Natural killer cell (primary cell): ENCODE results near the gene SLX4. TPM values are rescaled to one million over a fixed set of nuclear protein-coding genes. Genes with fewer than 3 reads are reported as not detected.

Experiments
- ATAC-seq, 3 donors: fragments of 150-1000 bp in 2 of 3; fragments of 200-7000 bp in 1 of 3; cut with Tn5 transposase; 1 replicate in 1 of 3; 2 replicates in 2 of 3; pipeline ENCODE4 v1.10.0; 2021; ENCODE audit warnings: mild to moderate bottlenecking in 2 of 3, moderate library complexity in 2 of 3
- DNase-seq, 2 donors: peaks; one replicate each; pipeline versions ENCODE4 v3.0.0 to v3.0.0-alpha.2; 2013 to 2021; ENCODE audit warnings: mixed read lengths in 1 of 2
- H3K27ac ChIP-seq: one replicate; pipeline ENCODE4 v1.5.1; 2013; ENCODE audit warnings: mild to moderate bottlenecking, low read length
- H3K27me3 ChIP-seq: one replicate; pipeline ENCODE4 v1.6.1; 2013; ENCODE audit warnings: low read length; ENCODE audit not compliant: control insufficient read depth, insufficient read depth
- H3K36me3 ChIP-seq: one replicate; pipeline ENCODE4 v1.6.1; 2013; ENCODE audit warnings: low read length; ENCODE audit not compliant: control insufficient read depth, insufficient read depth
- H3K4me1 ChIP-seq: one replicate; pipeline ENCODE4 v1.6.1; 2013; ENCODE audit warnings: low read length; ENCODE audit not compliant: control insufficient read depth, insufficient read depth
- H3K4me3 ChIP-seq: one replicate; pipeline ENCODE4 v1.5.1; 2013; ENCODE audit warnings: low read length
- H3K9me3 ChIP-seq: one replicate; pipeline ENCODE4 v1.6.1; 2013; ENCODE audit warnings: low read length; ENCODE audit not compliant: control insufficient read depth, insufficient read depth
- H3K27ac Mint-ChIP-seq, 2 donors: one replicate each; pipeline ENCODE4 v1.8.0; 2022; ENCODE audit warnings: mild to moderate bottlenecking in 2 of 2, mixed read lengths in 2 of 2, moderate library complexity in 1 of 2
- H3K27me3 Mint-ChIP-seq, 2 donors: one replicate each; pipeline ENCODE4 v1.8.0; 2022; ENCODE audit warnings: low read depth in 2 of 2, mixed read lengths in 2 of 2
- H3K36me3 Mint-ChIP-seq: one replicate; pipeline ENCODE4 v1.8.0; 2022; ENCODE audit warnings: mixed read lengths
- H3K4me1 Mint-ChIP-seq, 2 donors: one replicate each; pipeline ENCODE4 v1.8.0; 2022; ENCODE audit warnings: mixed read lengths in 2 of 2
- H3K4me3 Mint-ChIP-seq: one replicate; pipeline ENCODE4 v1.8.0; 2022; ENCODE audit warnings: mild to moderate bottlenecking, moderate library complexity, mixed read lengths
- H3K9me3 Mint-ChIP-seq, 2 donors: one replicate each; pipeline ENCODE4 v1.8.0; 2022; ENCODE audit warnings: mixed read lengths in 2 of 2
- WGBS: methylation state at CpG from one replicate; pipeline ENCODE4 v1.1.7; 2013; ENCODE audit warnings: missing lambda C conversion rate; ENCODE audit not compliant: insufficient coverage; 5-methylcytosine and 5-hydroxymethylcytosine counted together
- intact Hi-C: fragments of 100-400 bp; cut with micrococcal nuclease; formaldehyde crosslinking; loops from one replicate; pipeline ENCODE4 v1.14.2; 2022
- total RNA-seq, 4 donors: library from RNA; stranded (reverse); fragments of 120-200 nt in 1 of 4; gene quantifications; one replicate each; pipeline versions ENCODE4 v1.2.3 to v1.2.4, GENCODE V29; 2013 to 2022
- TF ChIP-seq, protein P1 (sequence below): fragments of 200-600 bp; IDR thresholded peaks from one replicate; pipeline ENCODE4 v1.8.0; 2022; ENCODE audit warnings: antibody characterized with exemption

The SLX4 gene
- total RNA-seq, 3 donors from 2014 or later (not counting 1 experiment from before 2014, with no cell fraction given) = 13.5 to 18.6 (median 15.5) TPM

DNA sequence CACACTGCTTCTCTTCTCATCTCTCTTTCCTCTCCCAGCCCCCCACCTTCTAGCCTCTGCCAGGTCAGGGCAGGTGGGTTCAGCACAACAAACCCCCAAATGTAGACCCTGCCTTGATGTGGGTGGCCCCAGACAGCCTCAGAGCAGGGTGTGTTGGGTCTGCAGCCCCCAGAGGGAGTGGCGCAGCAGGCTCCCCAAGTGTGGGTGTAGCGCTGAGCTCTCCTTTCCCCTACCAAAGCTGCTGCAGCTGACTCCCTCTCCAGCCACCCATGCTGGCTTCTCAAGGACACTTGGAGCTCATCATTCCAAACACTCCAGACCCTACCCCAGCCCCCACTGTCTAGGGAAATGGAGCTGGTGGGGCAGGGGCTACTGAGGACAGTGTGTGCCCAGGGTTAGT, 61.5 kb downstream of the SLX4 start:
- no peaks in the 10 kb centered on the region for H3K27me3 Mint-ChIP-seq
- H3K9me3 ChIP-seq = no peaks in the 10 kb centered on the region
- H3K4me3 Mint-ChIP-seq = no peak overlapping the region
- no peaks in the 10 kb centered on the region for H3K9me3 Mint-ChIP-seq
- no peak overlapping the region for H3K4me3 ChIP-seq
- TF ChIP-seq, protein P1, sequence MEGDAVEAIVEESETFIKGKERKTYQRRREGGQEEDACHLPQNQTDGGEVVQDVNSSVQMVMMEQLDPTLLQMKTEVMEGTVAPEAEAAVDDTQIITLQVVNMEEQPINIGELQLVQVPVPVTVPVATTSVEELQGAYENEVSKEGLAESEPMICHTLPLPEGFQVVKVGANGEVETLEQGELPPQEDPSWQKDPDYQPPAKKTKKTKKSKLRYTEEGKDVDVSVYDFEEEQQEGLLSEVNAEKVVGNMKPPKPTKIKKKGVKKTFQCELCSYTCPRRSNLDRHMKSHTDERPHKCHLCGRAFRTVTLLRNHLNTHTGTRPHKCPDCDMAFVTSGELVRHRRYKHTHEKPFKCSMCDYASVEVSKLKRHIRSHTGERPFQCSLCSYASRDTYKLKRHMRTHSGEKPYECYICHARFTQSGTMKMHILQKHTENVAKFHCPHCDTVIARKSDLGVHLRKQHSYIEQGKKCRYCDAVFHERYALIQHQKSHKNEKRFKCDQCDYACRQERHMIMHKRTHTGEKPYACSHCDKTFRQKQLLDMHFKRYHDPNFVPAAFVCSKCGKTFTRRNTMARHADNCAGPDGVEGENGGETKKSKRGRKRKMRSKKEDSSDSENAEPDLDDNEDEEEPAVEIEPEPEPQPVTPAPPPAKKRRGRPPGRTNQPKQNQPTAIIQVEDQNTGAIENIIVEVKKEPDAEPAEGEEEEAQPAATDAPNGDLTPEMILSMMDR = no peak
- H3K27me3 ChIP-seq = no peaks in the 10 kb centered on the region
- peak overlapping the region in 1 of 2 donors; percentile 36 for H3K27ac Mint-ChIP-seq
- no peak for DNase-seq
- WGBS = 94% methylated on average over 2 of the region's 2 CpGs
- no peak overlapping the region for H3K27ac ChIP-seq
- ATAC-seq = no peak
- peaks cover 4% of the 10 kb centered on the region for H3K4me1 ChIP-seq
- peaks cover 0 to 33% of the 10 kb centered on the region in 2 donors for H3K4me1 Mint-ChIP-seq
- H3K36me3 ChIP-seq = peaks cover 85% of the 10 kb centered on the region
- H3K36me3 Mint-ChIP-seq = peaks cover 19% of the 10 kb centered on the region
- intact Hi-C loops = no loop called here

- Mint-ChIP-seq H3K27ac (peak overlapping the region in 1 of 2 donors; percentile 61), H3K4me1 (peaks cover 0 to 33% of the 10 kb centered on the region in 2 donors), H3K9me3 (no peaks in the 10 kb centered on the region), H3K27me3 (no peaks in the 10 kb centered on the region), H3K36me3 (peaks cover 19% of the 10 kb centered on the region), H3K4me3 (no peak overlapping the region)
- no peak for DNase-seq
- TF ChIP-seq, protein P1 = no peak
- H3K27me3 ChIP-seq = no peaks in the 10 kb centered on the region
- no peak for ATAC-seq
- peaks cover 80% of the 10 kb centered on the region for H3K36me3 ChIP-seq
- H3K9me3 ChIP-seq = no peaks in the 10 kb centered on the region
- H3K4me3 ChIP-seq = no peak overlapping the region
- H3K27ac ChIP-seq = no peak overlapping the region
- intact Hi-C loops = no loop called here
- WGBS = 83% methylated on average over 14 of the region's 15 CpGs
- peaks cover 4% of the 10 kb centered on the region for H3K4me1 ChIP-seq
Measured at GRCh38 chr16:3548859-3549258, 62.5 kb downstream of the SLX4 start.

DNA sequence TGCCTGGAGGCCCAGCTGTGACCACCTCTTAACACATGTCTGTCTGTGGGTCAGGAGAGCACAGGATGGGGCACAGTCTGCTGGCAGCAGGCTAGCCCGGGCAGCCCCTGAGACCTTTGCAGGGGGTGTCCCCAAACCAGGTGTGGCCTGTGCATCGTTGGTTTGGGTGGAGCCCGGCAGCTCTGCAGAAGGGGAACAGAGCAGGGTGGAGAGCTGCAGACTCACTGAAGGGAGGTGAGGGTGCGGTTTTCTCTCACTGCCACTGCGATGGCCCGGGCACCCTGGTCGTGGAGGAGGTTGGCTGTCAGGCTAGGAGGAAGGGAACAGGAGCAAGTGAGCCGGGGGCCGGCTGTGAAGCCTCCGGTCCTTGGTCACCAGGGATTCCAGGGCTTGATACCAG, 63.0 kb downstream of the SLX4 start:
- Mint-ChIP-seq H3K4me1 (peaks cover 0 to 33% of the 10 kb centered on the region in 2 donors), H3K36me3 (peaks cover 19% of the 10 kb centered on the region), H3K27me3 (no peaks in the 10 kb centered on the region), H3K9me3 (no peaks in the 10 kb centered on the region), H3K4me3 (no peak overlapping the region), H3K27ac (peak overlapping the region in 1 of 2 donors; percentile 61)
- peaks cover 4% of the 10 kb centered on the region for H3K4me1 ChIP-seq
- H3K9me3 ChIP-seq = no peaks in the 10 kb centered on the region
- intact Hi-C loops = no loop called here
- H3K4me3 ChIP-seq = no peak overlapping the region
- H3K27ac ChIP-seq = no peak overlapping the region
- ATAC-seq (no peak), DNase-seq (no peak)
- TF ChIP-seq, protein P1 = no peak
- 80% methylated on average over 9 of the region's 10 CpGs for WGBS
- peaks cover 81% of the 10 kb centered on the region for H3K36me3 ChIP-seq
- no peaks in the 10 kb centered on the region for H3K27me3 ChIP-seq

DNA sequence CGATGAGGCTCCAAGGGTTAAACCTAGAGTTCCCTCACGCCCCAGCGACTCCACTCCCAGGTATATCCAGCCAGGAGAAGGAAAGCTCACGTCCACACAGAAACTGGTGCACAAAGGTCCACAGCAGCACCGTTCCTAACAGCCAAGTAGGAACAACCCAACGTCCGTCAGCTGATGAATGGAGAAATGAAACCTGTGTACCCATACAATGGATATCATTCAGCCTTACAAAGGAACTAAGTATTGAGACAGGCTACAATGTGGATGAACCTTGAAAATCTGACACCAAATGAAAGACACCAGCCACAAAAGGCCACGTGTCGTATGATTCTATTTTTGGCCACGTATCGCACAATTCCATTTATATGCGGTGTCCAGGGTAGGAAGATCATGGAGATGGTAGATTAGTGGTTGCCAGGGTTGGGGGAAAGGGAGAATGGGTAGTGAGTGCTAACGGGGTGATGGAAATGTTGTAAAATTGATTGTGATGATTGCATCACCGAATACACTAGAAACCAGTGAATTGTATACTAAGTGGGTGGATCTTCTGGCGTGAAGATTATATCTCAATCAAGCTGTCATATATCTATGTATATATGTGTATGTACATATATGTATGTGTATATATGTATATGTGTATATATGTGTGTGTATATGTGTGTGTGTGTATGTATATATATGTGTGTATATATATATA, 64.3 kb downstream of the SLX4 start:
- Mint-ChIP-seq H3K4me3 (no peak overlapping the region), H3K9me3 (no peaks in the 10 kb centered on the region), H3K4me1 (peaks cover 0 to 33% of the 10 kb centered on the region in 2 donors), H3K36me3 (peaks cover 19% of the 10 kb centered on the region), H3K27me3 (no peaks in the 10 kb centered on the region), H3K27ac (peak overlapping the region in 1 of 2 donors; percentile 30)
- Histone ChIP-seq H3K4me3 (no peak overlapping the region), H3K9me3 (no peaks in the 10 kb centered on the region), H3K4me1 (peaks cover 4% of the 10 kb centered on the region), H3K36me3 (peaks cover 81% of the 10 kb centered on the region), H3K27ac (no peak overlapping the region), H3K27me3 (no peaks in the 10 kb centered on the region)
- WGBS = 85% methylated on average over 14 of the region's 15 CpGs
- DNase-seq (no peak), ATAC-seq (no peak)
- intact Hi-C loops = no loop called here
- TF ChIP-seq, protein P1 = no peak
